ENCODE results near the gene REM2. TPM values are rescaled to one million over a fixed set of nuclear protein-coding genes. Genes with fewer than 3 reads are reported as not detected.

The REM2 gene
- total RNA-seq, 4 donors from 2014 or later, result 0.57 to 2.1 (median 1.4) TPM

GRCh38 chr14:22898302-22899090 lies 15.5 kb downstream of the REM2 start:
- peaks cover 0 to 33% (median 0%) of the 10 kb centered on the region in 3 donors for H3K36me3 ChIP-seq
- DNase-seq, result peak in 1 of 3 donors; percentile 1
- no peak overlapping the region for H3K4me3 ChIP-seq
- TF ChIP-seq CTCF (IDR thresholded peaks at IDR 0.05) (no peak), POLR2A (IDR thresholded peaks at IDR 0.05) (no peak)
- no peaks in the 10 kb centered on the region for H3K9me3 ChIP-seq
- H3K4me1 ChIP-seq, result no peaks in the 10 kb centered on the region
- H3K27ac ChIP-seq, result no peak overlapping the region
- no peaks in the 10 kb centered on the region for H3K27me3 ChIP-seq

- Histone ChIP-seq H3K27ac (peak overlapping the region in 2 of 4 donors; percentile 19 to 22), H3K36me3 (peaks cover 0 to 50% (median 0%) of the 10 kb centered on the region in 3 donors), H3K4me3 (no peak overlapping the region), H3K4me1 (no peaks in the 10 kb centered on the region), H3K9me3 (no peaks in the 10 kb centered on the region), H3K27me3 (no peaks in the 10 kb centered on the region)
- TF ChIP-seq POLR2A (IDR thresholded peaks at IDR 0.05) (no peak), CTCF (IDR thresholded peaks at IDR 0.05) (peak in 5 of 6 experiments; percentile 31 to 68 (median 63))
- DNase-seq, result peak; percentile 54 to 67 (median 63)
Observed at GRCh38 chr14:22900081-22900799, 17.2 kb downstream of the REM2 start.

GRCh38 chr14:22901799-22902198 lies 18.8 kb downstream of the REM2 start:
- no peak overlapping the region for H3K4me3 ChIP-seq
- TF ChIP-seq CTCF (IDR thresholded peaks at IDR 0.05) (no peak), POLR2A (IDR thresholded peaks at IDR 0.05) (no peak)
- no peaks in the 10 kb centered on the region for H3K9me3 ChIP-seq
- no peaks in the 10 kb centered on the region for H3K27me3 ChIP-seq
- H3K36me3 ChIP-seq, result peaks cover 0 to 66% (median 0%) of the 10 kb centered on the region in 3 donors
- H3K27ac ChIP-seq, result no peak overlapping the region
- no peaks in the 10 kb centered on the region for H3K4me1 ChIP-seq
- DNase-seq, result no peak

- TF ChIP-seq CTCF (IDR thresholded peaks at IDR 0.05) (no peak), POLR2A (IDR thresholded peaks at IDR 0.05) (no peak)
- H3K9me3 ChIP-seq, result no peaks in the 10 kb centered on the region
- no peaks in the 10 kb centered on the region for H3K4me1 ChIP-seq
- DNase-seq, result no peak
- no peak overlapping the region for H3K27ac ChIP-seq
- no peaks in the 10 kb centered on the region for H3K27me3 ChIP-seq
- no peak overlapping the region for H3K4me3 ChIP-seq
- peaks cover 0 to 85% (median 0%) of the 10 kb centered on the region in 3 donors for H3K36me3 ChIP-seq
Observed at GRCh38 chr14:22903742-22904087, 20.7 kb downstream of the REM2 start.

GRCh38 chr14:22905627-22906026 lies 22.6 kb downstream of the REM2 start:
- Histone ChIP-seq H3K36me3 (peaks cover 0 to 95% (median 0%) of the 10 kb centered on the region in 3 donors), H3K9me3 (no peaks in the 10 kb centered on the region), H3K4me3 (no peak overlapping the region), H3K4me1 (no peaks in the 10 kb centered on the region), H3K27ac (no peak overlapping the region), H3K27me3 (no peaks in the 10 kb centered on the region)
- no peak for DNase-seq
- TF ChIP-seq POLR2A (IDR thresholded peaks at IDR 0.05), result no peak
- no peak for TF ChIP-seq CTCF (IDR thresholded peaks at IDR 0.05)

Data from Peyer's patch (tissue), 4 donors.